Omental fat pad (tissue), 4 donors: ENCODE data around the gene TOE1. TPM values are rescaled to one million over a fixed set of nuclear protein-coding genes. Genes with fewer than 3 reads are reported as not detected.

Experiments
- ATAC-seq: fragments of 150-250 bp; one replicate; pipeline ENCODE4 v1.9.1; 2016; ENCODE audit warnings: mild to moderate bottlenecking, moderate library complexity; ENCODE audit not compliant: low FRiP score
- DNase-seq: peaks from one replicate; pipeline ENCODE4 v3.0.0-alpha.2; 2019; ENCODE audit warnings: low spot score
- CTCF ChIP-seq, 3 donors: fragments of 450-650 bp; IDR thresholded peaks; one replicate each; pipeline ENCODE4 v1.5.1; 2016 to 2017; ENCODE audit warnings: antibody characterized with exemption in 3 of 3, mild to moderate bottlenecking in 3 of 3, moderate library complexity in 2 of 3
- total RNA-seq, 4 donors: library from RNA; depleted of rRNA; stranded (reverse); fragments of >200 nt; gene quantifications; one replicate each; pipeline ENCODE4 v1.1.0, GENCODE V29; 2016

Gene TOE1
- total RNA-seq, 4 donors from 2014 or later: 6.1 to 14.3 (median 7.4) TPM

- no peak for TF ChIP-seq CTCF (IDR thresholded peaks at IDR 0.05)
- ATAC-seq (peak; percentile 85), DNase-seq (no peak)
Observed at GRCh38 chr1:45326627-45327623, 13.0 kb upstream of the TOE1 start, which contains the start of gene HPDL. Gene HPDL (plus strand): TSS chr1:45326895. CDS start chr1:45327149, 254 bp downstream.

GRCh38 chr1:45327644-45328515 lies 12.1 kb upstream of the TOE1 start:
- no peak for ATAC-seq
- no peak for DNase-seq
- no peak for TF ChIP-seq CTCF (IDR thresholded peaks at IDR 0.05)

GRCh38 chr1:45328680-45329079 lies 11.3 kb upstream of the TOE1 start:
- ATAC-seq: no peak
- DNase-seq: no peak
- TF ChIP-seq CTCF (IDR thresholded peaks at IDR 0.05): no peak

GRCh38 chr1:45329445-45329844 lies 10.5 kb upstream of the TOE1 start:
- TF ChIP-seq CTCF (IDR thresholded peaks at IDR 0.05): no peak
- ATAC-seq (no peak), DNase-seq (no peak)

- ATAC-seq (no peak), DNase-seq (no peak)
- TF ChIP-seq CTCF (IDR thresholded peaks at IDR 0.05): no peak
Observed at GRCh38 chr1:45331436-45332345, 8.3 kb upstream of the TOE1 start.

GRCh38 chr1:45332346-45332720 lies 7.6 kb upstream of the TOE1 start:
- no peak for TF ChIP-seq CTCF (IDR thresholded peaks at IDR 0.05)
- DNase-seq: no peak
- ATAC-seq: no peak
